Motor neuron (in vitro differentiated cells): ENCODE data around the gene KLF18. TPM values are rescaled to one million over a fixed set of nuclear protein-coding genes. Genes with fewer than 3 reads are reported as not detected.

Experiments
- ATAC-seq, 8 experiments: fragments of 200-7000 bp; cut with Tn5 transposase; replicated peaks in 6 of 8; 2 replicates each; pipeline ENCODE4 v1.8.0; 2021; ENCODE audit warnings: mild to moderate bottlenecking in 8 of 8, moderate library complexity in 8 of 8
- H3K27ac ChIP-seq, 2 donors: fragments of 250-450 bp; sonication (Bioruptor Pico); 2 replicates each; pipeline ENCODE4 v1.9.0; 2021; ENCODE audit warnings: antibody characterized with exemption in 2 of 2, mild to moderate bottlenecking in 2 of 2, moderate library complexity in 1 of 2
- H3K4me1 ChIP-seq, 2 donors: fragments of 250-450 bp; sonication (Bioruptor Pico); replicated peaks in 1 of 2; 2 replicates each; pipeline ENCODE4 v1.6.1; 2021; ENCODE audit warnings: antibody characterized with exemption in 2 of 2, mild to moderate bottlenecking in 2 of 2, moderate library complexity in 1 of 2
- H3K4me3 ChIP-seq, 5 donors: fragments of 250-450 bp; sonication (Bioruptor Pico); 2 replicates each; pipeline ENCODE4 v1.9.0; 2021; ENCODE audit warnings: antibody characterized with exemption in 5 of 5, mild to moderate bottlenecking in 5 of 5, moderate library complexity in 4 of 5
- WGBS, 10 experiments: fragments of 450-650 bp; shearing (Covaris generic); methylation state at CpG; one replicate each; pipeline ENCODE4 v1.0.0; 2022; 5-methylcytosine and 5-hydroxymethylcytosine counted together
- in situ Hi-C, 9 experiments: fragments of 400-800 bp; cut with MboI; loops; one replicate each; pipeline ENCODE4 v1.15.0; 2021; ENCODE audit warnings: low sequenced_read_pairs in 9 of 9, low pct_unique_long_range_greater_than_20kb in 2 of 9; ENCODE audit not compliant: unreplicated experiment in 9 of 9
- total RNA-seq, 8 experiments: library from RNA; unstranded; fragments of 300-600 nt; gene quantifications; 2 replicates each; pipeline versions ENCODE4 v1.2.3 to v1.2.4, GENCODE V29; 2022

Gene KLF18
- total RNA-seq = under 1 TPM in 2 of 8 experiments, not detected in 6; 0.13 to 0.19 TPM

GRCh38 chr1:44141531-44141930 lies at the start of gene KLF18:
KLF18 (minus strand) TSS chr1:44141631; CDS start chr1:44141631, 0 bp downstream.
- ATAC-seq = no peak
- H3K4me3 ChIP-seq = no peak within 1 kb of the TSS
- H3K4me1 ChIP-seq = no peaks in the 10 kb centered on the region
- in situ Hi-C loops = no loop called here
- no peak within 1 kb of the TSS for H3K27ac ChIP-seq
- WGBS, 10 experiments = 60 to 89% (median 71%) methylated on average over 1 of the region's 1 CpG; no CpG with 5 or more reads in 7 of the 10 experiments

GRCh38 chr1:44174630-44175029 lies 33.2 kb upstream of the KLF18 start:
- H3K4me3 ChIP-seq = no peak overlapping the region
- H3K27ac ChIP-seq = no peak overlapping the region
- H3K4me1 ChIP-seq = no peaks in the 10 kb centered on the region
- ATAC-seq = no peak
- WGBS, 10 experiments = 8 to 89% (median 55%) methylated on average over 1 of the region's 1 CpG; no CpG with 5 or more reads in 2 of the 10 experiments
- in situ Hi-C loops = no loop called here

GRCh38 chr1:44170281-44170823 lies 28.9 kb upstream of the KLF18 start:
- in situ Hi-C loops = no loop called here
- no peak for ATAC-seq
- 71 to 100% (median 96%) methylated on average over 1 to 3 of the region's 3 CpGs; no CpG with 5 or more reads in 3 of the 10 experiments for WGBS, 10 experiments
- H3K27ac ChIP-seq = no peak overlapping the region
- H3K4me1 ChIP-seq = no peaks in the 10 kb centered on the region
- no peak overlapping the region for H3K4me3 ChIP-seq

GRCh38 chr1:44168520-44169098 lies 27.2 kb upstream of the KLF18 start:
- no peak for ATAC-seq
- H3K4me1 ChIP-seq = no peaks in the 10 kb centered on the region
- in situ Hi-C loops = no loop called here
- WGBS, 10 experiments = 17 to 100% (median 79%) methylated on average over 1 to 5 of the region's 5 CpGs; no CpG with 5 or more reads in 5 of the 10 experiments
- no peak overlapping the region for H3K27ac ChIP-seq
- no peak overlapping the region for H3K4me3 ChIP-seq

GRCh38 chr1:44161546-44161945 lies 20.1 kb upstream of the KLF18 start:
- H3K27ac ChIP-seq = no peak overlapping the region
- ATAC-seq = no peak
- H3K4me3 ChIP-seq = no peak overlapping the region
- in situ Hi-C loops = no loop called here
- no peaks in the 10 kb centered on the region for H3K4me1 ChIP-seq

- in situ Hi-C loops = no loop called here
- H3K4me1 ChIP-seq = peaks cover 0 to 5% of the 10 kb centered on the region in 2 donors
- no peak overlapping the region for H3K4me3 ChIP-seq
- no peak for ATAC-seq
- no peak overlapping the region for H3K27ac ChIP-seq
Measured at GRCh38 chr1:44158871-44159270, 17.4 kb upstream of the KLF18 start.

GRCh38 chr1:44157903-44158302 lies 16.5 kb upstream of the KLF18 start:
- Histone ChIP-seq H3K4me1 (peaks cover 0 to 5% of the 10 kb centered on the region in 2 donors), H3K27ac (no peak overlapping the region), H3K4me3 (no peak overlapping the region)
- in situ Hi-C loops = no loop called here
- no peak for ATAC-seq
- WGBS, 10 experiments = 50 to 100% (median 71%) methylated on average over 1 of the region's 1 CpG; no CpG with 5 or more reads in 3 of the 10 experiments

GRCh38 chr1:44154049-44154448 lies 12.6 kb upstream of the KLF18 start:
- Histone ChIP-seq H3K4me1 (peaks cover 0 to 5% of the 10 kb centered on the region in 2 donors), H3K27ac (no peak overlapping the region), H3K4me3 (no peak overlapping the region)
- in situ Hi-C loops = no loop called here
- ATAC-seq = peak in 3 of 8 experiments; percentile 35 to 46 (median 43)
- 58 to 94% (median 80%) methylated on average over 2 to 3 of the region's 3 CpGs for WGBS, 10 experiments

GRCh38 chr1:44152692-44153091 lies 11.3 kb upstream of the KLF18 start:
- H3K4me3 ChIP-seq = no peak overlapping the region
- WGBS, 10 experiments = 0 to 100% (median 27%) methylated on average over 1 of the region's 1 CpG; no CpG with 5 or more reads in 3 of the 10 experiments
- peaks cover 0 to 5% of the 10 kb centered on the region in 2 donors for H3K4me1 ChIP-seq
- in situ Hi-C loops = no loop called here
- ATAC-seq = no peak
- no peak overlapping the region for H3K27ac ChIP-seq

GRCh38 chr1:44151808-44152207 lies 10.4 kb upstream of the KLF18 start:
- ATAC-seq = peak in 1 of 8 experiments; percentile 23
- H3K4me3 ChIP-seq = no peak overlapping the region
- in situ Hi-C loops = no loop called here
- H3K4me1 ChIP-seq = peaks cover 0 to 5% of the 10 kb centered on the region in 2 donors
- WGBS, 10 experiments = 0 to 83% (median 36%) methylated on average over 1 of the region's 1 CpG; no CpG with 5 or more reads in 1 of the 10 experiments
- no peak overlapping the region for H3K27ac ChIP-seq

- no peak overlapping the region for H3K27ac ChIP-seq
- ATAC-seq = no peak
- H3K4me3 ChIP-seq = no peak overlapping the region
- peaks cover 0 to 5% of the 10 kb centered on the region in 2 donors for H3K4me1 ChIP-seq
- in situ Hi-C loops = no loop called here
- 17 to 90% (median 66%) methylated on average over 1 to 6 of the region's 6 CpGs for WGBS, 10 experiments
Measured at GRCh38 chr1:44151332-44151731, 9.9 kb upstream of the KLF18 start.

GRCh38 chr1:44147582-44147981 lies 6.2 kb upstream of the KLF18 start:
- no peak for ATAC-seq
- Histone ChIP-seq H3K27ac (no peak overlapping the region), H3K4me1 (no peaks in the 10 kb centered on the region), H3K4me3 (no peak overlapping the region)
- whole genome bisulfite sequencing, 10 experiments = 49 to 97% (median 83%) methylated on average over 3 of the region's 3 CpGs
- in situ Hi-C loops = no loop called here

GRCh38 chr1:44146536-44147361 lies 5.3 kb upstream of the KLF18 start:
- no peaks in the 10 kb centered on the region for H3K4me1 ChIP-seq
- H3K4me3 ChIP-seq = no peak overlapping the region
- in situ Hi-C loops = no loop called here
- no peak overlapping the region for H3K27ac ChIP-seq
- ATAC-seq = no peak
- 38 to 95% (median 79%) methylated on average over 2 to 28 of the region's 28 CpGs for WGBS, 10 experiments
